Activated CD4-positive, alpha-beta T cell treated with anti-CD3 and anti-CD28 coated beads for 1 hour (primary cell): ENCODE results near the gene GRM5.
A peak's percentile ranks its signal among the peaks of the same experiment; 100 is the strongest.

Source experiments
- DNase-seq: peaks from one replicate; pipeline ENCODE4 v3.0.0-alpha.2; 2020

The GRM5 gene

DNA sequence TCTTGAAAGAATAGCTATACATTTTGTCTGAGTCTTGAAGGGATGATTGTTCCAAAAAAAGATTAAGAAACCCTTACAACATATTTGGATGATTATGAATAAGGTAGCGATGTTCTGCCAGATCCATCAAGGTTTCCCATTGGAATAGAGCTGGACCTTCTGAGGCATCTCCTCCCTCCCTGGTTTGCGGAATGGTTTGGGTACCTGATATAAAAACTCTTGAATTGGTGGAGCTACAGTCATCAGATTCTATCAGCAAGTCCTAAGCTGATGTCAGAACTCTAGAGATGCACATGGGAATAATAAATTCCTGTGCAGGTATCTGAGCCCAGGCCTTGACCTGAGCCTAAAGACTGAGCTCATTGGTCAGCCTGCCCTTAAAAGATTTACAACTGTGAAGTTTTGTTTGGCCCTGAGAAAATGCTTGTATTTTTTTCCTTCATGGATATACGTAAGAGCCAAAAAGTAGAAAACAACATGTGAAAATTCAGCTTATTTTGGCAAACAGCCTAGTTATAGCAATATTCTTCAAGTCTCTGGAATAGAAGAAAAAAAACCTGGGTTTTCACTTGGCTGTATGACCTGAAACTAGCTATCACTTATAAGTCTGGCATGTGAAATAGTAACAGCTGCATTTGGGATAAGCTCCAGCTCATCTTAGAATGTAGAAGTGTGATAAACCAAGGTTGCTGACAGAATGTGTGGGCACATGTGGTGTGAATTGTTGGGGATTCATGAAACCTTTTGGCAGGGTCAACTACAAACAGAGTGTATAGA is 462.5 kb downstream of the GRM5 start:
- no peak for DNase-seq

DNA sequence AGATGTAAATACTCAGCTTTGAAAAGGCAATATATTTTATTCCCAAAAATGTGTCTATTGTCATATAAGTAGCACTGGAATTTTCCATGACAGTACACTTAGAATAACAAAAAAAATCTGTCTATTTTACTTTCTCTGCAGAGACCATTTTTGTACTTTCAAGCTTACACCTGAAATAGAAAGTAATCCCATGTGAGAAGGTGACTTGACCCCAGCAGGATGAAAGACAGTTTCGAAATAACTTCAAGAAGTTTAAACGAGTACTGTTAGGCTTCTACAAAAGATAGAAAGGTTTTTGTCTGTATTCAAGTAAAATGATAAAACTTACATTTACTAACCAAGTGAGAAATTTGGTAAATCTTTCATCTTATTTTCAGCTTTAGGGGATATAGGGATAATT is 468.4 kb downstream of the GRM5 start:
- DNase-seq = no peak

DNA sequence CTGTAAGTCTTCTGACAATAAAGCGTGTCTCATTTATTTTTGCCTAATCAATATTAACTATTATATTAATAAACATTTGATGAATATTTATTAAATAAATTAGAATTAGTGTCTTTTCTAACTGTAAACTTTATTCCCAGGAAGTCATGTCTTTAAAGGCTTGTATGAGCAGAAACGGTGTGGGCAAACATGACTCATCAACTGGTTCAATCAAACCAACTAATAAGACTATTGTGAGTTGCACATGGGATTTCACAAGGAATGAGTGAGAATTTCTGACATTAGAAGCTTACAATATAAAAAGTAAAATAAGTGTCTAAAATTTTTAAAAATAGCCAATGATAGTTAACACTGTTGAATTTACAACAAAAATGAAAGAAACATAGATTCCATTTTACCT is 469.0 kb downstream of the GRM5 start:
- DNase-seq = no peak

DNA sequence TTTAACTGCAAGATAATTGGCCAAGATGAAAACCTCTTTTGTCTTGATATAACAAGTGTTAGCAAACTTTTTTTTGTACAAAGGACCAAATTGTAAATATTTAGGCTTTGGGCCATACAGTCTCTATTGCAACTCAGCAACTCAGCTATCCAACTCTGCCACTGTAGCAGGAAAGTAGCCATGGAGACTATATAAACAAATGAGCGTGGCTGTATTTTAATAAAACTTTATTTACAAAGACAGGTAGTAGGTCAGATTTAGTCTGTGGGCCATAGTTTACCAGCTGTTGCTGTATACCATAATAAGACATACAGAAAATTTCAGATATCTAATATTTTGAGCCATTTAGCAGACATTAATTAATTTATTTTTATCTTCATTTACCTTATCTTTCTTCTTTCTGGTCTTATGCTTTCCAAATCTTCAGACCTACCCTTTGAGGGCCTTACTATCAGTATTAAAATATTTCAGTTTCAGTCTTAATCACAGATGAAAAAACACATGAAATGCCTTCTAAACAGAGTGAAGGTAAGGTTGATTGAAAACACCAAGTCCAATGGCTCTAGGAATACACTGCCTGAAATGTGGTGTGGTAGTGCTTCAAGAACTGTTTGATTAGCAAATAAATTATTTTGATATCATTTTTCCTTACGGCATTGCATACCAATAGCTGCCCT is 471.4 kb downstream of the GRM5 start:
- no peak for DNase-seq

DNA sequence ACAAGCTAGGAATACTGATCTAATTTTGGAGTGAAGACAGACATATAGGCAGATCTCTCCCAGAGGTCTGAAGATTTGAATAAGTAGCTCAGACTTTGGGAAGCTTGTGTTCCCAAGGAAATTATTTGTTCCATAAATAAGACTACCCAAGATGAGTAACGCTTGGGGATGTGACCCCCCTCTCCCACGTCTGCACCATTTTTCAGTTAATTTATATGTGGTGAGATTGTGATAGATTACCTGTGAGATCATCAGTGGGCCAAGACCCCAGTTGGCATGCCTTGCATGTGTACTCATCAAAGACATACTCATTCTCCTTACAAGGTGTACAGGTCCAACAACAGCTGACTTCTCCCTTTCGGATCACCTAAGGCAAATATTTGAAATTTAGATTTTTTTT is 475.4 kb downstream of the GRM5 start:
- DNase-seq = no peak

DNA sequence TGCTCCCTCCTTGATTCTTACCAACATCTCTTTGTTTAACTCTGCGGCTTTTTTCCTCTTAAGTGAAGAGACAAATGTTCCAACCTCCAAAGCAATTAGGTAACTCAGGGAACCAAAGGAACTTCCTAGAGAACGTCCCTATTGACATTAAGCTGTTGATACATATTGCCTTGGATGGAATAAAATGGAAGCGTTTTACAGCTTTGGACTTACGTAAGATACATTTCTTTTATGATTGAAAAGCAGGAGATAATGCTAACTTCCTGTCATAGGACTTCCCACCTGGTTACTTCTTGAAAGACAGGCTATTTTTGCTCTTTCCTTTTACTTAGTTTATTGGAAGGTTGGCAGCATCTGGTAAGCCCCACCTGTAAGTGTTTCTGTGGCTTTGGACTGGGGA is 482.5 kb downstream of the GRM5 start:
- no peak for DNase-seq

DNA sequence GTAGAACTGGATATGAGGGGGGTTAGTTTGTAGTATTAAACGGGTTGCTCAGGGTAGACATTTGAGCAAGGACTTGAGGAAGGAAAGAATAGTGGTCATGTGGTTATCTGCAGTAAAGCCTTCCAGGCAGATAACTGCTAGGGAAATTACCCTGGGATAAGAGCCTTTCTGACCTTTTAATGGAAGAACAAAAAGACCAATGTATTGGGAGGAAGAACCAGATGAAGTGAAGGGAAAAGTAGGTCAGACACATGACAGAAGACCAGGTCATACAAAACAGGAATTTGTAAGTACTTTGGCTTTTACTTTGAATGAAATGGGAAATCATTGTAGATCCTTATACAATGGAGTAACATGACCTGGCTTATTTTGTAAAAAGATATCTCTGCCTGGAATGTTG is 486.3 kb downstream of the GRM5 start:
- DNase-seq = no peak

DNA sequence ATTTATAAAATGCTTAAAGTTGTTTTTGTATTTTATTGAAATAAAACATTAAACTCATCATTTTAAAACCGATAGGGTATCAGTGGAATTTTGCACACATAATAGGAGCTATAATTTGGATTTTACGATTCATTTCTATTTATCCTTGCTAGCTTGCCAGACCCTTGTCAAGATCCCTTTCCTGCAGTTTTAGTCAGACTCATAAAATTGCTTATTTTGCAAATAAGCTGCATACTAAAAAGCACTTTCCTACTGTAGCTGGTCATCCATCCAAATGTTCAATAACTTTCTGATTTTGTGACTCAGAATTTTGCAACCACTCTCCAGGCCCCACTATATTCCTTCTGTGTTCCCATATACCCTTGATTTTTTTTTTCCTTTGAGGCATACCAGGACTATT is 489.0 kb downstream of the GRM5 start:
- no peak for DNase-seq

DNA sequence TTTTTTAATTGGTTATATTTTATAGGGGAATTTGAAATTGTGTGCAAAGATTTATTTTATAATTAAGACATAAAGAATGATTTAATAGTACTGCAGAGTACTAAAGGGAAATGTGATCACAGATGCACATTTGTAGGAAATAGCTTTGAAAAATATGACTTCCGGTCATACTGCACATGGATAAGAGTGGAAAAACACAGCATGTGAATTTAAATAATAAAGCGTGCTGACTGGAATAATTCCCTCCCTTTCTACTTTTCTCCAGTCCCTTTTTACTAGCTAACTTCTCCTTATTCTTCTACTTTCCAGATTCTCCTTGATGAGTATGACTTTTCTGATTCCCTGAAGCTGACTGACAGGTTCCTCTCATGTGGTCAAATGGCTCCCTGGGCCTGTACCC is 489.9 kb downstream of the GRM5 start:
- no peak for DNase-seq

DNA sequence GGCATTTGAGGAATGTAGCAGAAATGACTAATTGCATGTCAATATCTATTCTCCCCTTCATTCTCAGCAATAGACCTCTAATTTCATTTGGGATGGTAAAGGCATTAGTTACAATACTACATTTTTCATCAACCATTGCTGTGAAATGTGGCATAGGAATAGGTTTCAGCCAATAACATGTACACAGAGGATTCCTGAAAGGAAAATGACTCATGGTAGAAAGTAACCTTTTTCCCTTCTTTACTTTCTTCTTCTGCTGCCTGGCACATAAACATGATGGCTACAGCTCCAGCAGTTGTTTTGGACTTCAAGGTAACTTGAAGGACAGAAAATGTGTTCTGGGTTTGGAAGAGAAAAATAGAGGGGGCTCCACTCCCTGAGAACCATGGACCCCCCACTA is 496.4 kb downstream of the GRM5 start:
- no peak for DNase-seq

DNA sequence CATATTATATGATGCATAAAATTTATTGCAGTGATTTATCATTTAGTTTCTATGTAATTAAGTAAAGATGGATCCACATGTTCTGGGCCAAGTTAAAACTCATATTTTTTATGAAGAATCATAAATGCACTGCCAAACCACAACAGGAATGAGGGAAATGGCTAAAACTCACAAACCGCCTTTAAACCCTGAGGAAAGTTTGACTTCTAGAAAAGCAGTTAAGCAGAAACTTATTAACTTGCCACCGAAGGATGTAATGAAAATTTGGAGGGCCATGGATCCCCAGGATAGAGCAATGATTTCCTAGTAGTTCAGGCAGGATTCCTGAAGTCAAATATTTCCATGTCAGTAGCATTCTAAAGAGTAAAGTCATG is 510.0 kb downstream of the GRM5 start:
- no peak for DNase-seq

DNA sequence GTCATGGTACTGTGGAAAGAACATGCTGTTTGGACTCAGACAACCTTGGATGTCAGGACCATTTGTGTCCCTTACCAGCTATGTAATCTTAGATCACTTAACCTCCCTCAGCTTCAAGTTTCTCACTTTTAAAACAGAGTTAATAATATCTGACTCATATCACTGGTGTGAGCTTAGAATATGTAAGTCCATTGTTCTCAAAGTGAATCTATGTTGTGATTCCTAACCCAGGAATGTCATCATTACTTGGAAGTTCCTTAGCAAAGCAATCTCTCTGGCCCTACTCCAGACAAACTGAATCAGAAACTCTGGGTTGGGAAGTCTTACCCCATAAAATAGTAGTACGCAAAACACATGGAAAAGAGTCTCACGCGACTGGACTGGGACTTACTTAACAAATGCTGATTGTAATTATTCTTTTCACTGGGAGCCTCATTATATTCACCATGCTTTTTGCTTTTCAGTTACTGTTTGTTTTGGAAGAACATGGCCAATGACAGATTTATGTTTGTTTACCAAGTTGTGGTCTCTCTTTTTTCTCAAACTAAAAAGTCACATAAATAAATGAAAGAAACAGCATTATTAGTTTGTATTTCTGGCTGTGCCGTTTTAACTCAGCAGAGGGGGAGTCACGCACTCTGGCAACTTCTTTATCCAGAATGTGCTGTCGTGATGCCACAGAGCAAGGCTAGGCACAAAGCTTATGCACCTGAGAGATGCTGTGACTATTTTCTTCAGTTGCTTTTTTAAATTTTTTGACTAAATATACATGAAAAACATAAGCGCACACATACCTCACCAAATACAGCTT is 510.6 kb downstream of the GRM5 start:
- DNase-seq = no peak

DNA sequence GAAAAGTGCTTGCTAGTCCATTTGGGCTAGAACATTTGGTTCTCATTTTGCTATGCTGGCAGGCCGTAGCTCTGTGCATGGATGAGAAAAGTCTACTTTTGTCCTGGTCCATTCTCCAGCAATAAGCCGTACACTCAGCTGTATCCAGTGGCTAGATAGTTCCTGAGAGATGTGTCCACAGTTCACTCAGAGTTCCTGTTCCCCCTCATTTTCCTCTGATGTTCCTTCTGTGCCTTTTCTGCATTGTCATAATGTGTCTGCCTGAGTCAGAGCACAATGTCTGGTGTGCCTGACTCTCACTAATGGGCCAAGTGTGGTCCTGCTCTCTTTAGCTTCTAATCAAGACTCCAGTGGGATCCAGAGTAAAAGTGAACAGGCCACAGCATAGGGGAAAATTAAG is 512.6 kb downstream of the GRM5 start:
- DNase-seq = no peak

DNA sequence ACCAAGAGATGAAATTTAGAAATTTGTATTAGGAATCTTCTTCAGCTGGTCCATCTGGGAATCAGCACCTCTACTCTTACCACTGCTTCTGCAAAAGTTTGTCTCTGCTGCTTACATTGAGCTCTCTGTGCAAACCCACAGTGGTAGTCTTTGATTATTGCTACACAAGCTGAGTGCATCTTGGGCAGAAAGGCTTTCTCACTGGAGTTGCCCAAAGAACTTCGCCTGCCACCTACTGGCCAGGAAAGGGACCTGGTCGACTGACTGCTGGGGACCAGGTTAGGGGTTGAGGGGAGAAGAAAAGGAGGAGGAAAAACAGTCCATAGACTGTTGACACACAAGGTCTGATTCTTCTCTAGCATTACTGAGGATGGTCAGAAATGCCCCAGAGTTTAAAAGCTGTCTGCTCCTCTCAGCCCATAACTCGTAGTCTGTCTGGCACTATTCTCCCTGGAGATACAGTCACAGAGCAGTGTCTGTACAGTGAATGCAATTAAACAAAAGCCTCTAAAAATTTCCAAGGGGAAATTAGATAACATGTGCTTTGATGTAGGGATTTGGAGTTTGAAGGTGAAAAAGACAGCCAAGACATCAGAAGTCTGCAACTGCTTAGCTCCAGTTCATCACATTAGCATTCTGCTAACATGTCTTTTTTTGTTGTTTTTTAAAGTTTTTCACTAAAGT is 513.3 kb downstream of the GRM5 start:
- DNase-seq = peak; percentile 19

DNA sequence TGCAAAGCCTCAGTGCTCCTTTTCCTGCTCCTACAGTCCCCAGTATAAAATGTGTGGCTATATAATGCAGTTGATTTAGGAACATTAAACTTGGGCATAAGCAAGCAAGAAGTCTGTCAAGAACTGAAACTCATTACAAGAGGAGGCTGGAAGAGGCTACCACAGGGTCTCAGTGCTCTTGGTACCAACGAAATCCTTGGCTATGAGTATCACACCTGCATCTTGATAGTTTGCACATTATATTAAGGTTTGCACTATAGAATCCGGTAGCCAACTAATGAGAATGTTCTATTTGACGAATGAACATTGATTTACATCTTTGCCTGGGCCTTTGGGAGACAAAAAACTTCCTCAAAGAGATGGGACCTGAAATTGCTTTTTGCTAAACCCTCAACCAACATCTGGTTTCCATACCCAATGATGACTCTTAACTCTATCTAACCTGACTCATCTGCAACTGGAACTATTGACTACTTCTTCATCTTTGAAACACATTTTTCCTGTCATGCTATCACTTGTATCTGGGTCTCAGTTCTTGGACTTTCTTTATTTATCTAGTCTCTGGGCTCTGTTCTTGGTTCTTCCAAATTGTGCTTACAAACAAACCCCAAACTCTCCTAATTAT is 521.0 kb downstream of the GRM5 start:
- DNase-seq = no peak

DNA sequence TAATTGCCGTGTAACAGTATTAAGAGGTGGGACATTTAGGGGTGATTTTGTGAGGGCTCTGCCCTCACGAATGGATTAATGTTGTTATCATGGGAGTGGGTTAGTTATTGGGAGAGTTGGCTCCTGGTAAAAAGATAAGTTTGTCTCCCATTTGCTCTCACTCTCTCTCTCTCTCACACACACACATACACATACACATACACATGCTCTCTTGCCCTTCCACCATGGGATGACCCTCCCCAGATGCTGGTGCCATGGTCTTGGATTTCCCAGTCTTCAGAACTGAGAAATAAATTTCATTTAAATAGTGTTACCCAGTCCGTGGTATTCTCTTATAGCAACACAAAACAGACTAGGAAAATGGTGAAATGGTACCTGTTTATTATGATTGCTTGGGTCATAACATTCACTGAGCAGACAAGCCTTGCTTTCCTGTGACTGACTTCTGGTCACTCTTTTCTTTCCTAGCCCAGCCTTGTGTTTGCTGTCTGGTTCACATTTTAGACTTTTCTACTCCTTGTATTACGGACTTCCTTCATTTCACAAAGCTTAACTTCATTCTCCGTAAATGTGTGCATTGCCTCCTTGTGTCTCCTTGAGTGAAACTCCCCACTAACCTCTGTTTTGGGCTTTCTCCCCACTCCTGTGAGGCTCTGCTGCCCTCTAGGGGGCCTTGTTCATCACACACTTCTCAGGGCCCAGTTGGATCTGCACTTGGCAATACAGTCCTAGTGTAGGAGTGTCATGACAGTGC is 521.7 kb downstream of the GRM5 start:
- peak; percentile 59 for DNase-seq

DNA sequence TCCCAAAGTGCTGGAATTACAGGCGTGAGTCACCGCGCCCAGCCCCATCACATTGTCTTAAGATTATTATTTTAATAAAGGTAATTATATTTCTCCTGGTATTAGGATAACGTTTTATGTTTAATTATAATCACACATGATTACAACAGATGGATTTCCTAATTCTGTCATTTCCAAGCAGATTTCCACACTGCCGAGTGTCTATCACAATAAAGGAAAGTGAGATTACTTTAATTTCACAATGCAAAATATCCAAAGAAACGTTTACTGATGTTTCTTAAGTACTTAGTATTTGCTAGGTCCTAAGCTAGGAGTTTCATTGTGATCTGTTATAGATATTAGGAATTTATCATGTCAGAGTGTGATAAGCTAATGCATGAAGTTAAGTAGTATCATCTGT is 524.8 kb downstream of the GRM5 start:
- DNase-seq = no peak

DNA sequence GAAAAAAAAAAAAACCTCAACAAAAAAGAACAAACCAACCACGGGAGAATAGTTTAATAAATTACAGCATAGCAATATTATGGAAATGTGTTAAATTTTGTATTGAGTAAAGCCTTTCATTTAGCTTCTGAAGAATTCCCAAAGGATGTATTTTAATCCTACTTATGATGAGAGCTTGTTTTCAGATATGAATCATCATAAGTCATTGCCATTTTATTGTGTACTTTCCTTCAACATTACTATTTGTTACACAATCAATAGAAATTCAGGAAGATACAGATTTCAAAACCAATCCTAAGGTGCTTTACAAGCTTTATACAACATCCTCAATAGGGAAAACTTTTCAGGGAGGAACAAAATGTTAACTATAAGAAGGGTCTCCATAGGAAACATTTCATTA is 527.7 kb downstream of the GRM5 start:
- DNase-seq = no peak

DNA sequence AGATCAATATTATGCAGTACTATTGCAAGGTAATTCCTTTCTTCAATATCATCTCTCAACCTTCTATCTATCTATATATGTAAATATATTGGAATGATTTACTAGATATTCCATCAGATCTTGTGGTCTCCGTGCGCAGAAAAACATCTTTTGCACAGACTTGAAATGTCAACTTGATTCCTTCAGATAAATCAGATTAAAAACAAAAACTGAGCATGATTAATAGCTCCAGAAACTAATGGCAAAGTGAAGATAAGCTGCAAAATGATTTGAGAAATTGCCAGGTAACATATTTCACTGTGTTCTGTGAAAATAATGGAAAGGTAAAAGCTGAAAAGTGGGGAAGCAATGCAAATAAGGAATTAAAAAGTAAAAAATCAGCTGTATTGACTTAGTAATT is 528.2 kb downstream of the GRM5 start:
- DNase-seq = no peak

DNA sequence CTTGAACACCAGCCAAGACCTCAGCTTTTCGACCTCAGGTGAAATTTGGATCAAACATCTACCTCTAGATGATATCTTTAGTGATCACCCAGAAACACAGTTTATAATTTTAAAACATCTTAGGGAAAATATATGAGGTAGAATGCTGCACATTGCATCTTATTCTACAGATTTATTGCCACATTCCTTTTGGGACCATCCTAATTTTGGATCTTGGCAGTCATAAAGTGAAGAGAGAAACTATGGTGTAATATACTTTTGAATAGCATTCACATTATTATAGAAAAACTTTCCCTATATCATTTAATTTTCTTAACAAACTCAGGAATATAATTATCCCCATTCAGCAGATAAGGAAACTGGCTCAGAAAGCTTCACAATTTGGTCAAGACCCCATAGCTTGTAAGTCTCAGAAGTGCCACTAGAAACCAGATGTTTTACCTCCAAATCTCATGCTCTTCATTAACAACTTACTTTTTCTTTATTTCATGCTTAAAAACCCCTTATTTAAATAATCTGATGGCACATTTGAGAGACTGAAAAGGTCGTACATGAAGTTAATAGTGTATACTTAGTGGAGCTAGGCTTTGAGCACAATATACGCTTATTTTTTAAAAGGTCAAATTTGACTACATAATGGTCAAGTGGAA is 529.0 kb downstream of the GRM5 start:
- no peak for DNase-seq

DNA sequence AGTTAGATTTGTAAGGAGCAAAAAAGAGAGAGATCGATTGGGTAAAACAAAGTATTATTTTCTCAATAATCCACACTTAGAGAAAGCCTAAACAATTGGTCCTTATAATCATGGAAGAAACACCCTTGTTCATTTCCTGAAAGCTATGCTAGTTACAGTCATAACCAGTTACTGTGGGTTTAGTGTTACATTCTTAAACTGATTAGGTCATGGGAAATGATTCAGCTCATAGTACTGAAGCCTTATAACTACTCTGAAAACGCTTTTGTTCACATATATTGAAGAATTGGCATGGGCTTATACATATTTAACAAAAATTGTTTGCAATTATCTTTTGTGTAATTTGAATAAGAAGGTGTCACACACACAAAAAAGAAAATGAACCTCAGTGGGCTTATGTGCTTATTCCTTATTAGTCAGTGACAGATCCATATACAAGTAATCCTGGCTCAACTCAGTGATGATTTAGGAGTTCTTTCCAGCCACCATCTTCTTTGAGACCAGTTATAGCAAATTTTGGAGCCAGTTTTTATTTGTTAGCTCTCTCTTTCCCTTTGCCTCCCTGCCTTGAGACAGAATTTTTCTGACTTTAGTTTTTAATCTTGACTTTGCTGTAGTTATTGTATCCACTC is 529.8 kb downstream of the GRM5 start:
- DNase-seq = no peak
